ENCODE data around the gene OCLN.
"Not testable (repeated sequence)": the region's sequence is repeated elsewhere in the genome, so short reads cannot be mapped to it uniquely, and the experiment has no call there.

Gene OCLN

DNA sequence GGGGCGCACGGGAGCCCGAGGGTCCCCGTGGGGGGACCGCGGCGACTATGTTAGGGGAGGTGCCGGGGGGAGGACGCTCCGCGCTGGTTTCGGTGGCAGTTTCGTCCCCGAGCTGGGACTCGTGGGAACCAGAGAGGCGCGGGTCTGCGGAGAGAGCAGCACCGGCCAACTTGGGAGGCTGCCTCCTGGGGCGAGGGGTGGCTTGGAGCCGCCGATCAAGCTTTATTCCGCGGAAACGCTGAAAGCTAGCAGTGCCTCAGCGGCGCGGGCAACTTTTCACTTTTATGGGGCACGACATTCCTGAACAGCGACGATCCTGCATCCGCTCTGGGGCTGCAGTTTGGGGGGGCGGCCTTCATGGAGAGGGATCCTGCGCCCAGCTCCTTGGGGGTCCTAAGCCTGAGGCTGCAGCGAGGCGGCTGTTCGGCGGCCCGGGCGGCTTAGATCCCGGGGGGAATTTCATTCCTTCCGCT lies 369 bp downstream of the OCLN start:
- no peak for DNase-seq

DNA sequence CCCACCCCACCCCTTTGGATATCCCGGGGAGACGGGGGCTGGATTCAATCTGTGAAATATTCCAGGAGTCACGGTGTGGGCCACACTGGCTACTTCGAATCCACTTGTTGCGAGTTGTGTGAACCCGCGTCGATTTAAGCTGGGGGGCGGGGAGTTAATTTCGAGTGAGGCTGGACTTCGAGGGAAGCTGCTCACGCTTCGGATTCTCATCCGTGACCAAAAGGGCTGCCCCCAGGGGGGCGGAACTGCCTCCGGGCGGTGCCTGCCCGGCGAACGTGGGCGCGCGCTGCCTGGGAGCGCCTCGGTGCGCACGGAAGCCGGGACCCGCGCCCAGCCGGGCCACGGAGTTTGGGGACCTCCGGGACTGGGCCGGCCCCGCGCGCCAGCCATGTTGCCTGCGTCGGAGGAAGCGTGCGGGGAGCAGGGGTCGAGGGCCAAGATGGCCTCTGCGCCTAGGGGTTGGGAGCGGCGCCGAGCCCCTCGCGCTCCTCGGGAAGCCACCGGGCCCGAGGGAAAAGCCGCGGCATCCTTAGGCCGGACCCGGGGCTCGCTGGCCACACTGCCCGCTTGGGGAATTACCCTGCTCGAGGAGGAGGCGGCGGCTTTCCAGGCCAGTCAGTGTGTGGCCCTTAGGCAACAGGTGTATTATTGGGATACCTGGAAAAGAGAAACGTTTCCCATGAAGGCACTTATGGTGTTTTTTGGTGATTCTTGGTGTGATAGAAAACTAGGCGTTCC lies 975 bp downstream of the OCLN start:
- peak; percentile 6 for DNase-seq

- DNase-seq, result no peak
Observed at GRCh38 chr5:69494452-69494851, 1.9 kb downstream of the OCLN start.

GRCh38 chr5:69497006-69497520 lies 4.5 kb downstream of the OCLN start:
- DNase-seq, result no peak

DNA sequence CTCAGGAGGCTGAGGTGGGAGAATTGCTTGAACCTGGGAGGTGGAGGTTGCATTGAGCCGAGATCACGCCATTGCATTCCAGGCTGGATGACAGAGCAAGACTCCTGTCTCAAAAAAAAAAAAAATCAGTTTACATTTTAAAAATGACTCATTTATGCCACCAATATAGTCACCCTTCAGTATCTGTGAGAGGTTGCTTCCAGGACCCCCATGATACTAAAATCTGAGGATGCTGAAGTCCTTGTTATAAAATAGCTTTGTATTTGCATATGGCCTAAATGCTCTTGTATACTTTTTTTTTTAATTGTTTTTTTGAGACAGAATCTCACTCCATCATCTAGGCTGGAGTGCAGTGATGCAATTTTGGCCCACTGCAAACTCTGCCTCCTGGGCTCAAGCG lies 5.8 kb downstream of the OCLN start:
- DNase-seq, result no peak

DNA sequence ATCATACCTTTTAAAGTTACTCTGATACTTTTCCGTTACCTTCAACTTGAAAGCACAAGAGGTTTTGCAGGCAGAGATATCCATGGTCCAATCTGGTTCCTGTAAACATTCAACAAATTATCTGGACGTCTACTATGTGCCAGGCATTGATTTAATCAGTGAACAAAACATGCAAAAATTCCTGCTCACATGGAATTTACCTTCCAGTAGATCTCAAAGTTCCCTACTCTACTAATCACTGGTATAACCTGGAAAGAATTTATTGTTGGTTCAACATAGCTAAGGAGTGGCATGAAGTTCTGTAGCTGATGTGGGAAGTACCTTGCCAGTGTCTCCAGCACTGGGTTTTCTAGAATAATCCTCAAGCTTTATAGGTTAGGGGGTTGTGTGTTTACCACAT lies 9.8 kb downstream of the OCLN start:
- no peak for DNase-seq

- no peak for DNase-seq
Observed at GRCh38 chr5:69502767-69503488, 10.3 kb downstream of the OCLN start.

DNA sequence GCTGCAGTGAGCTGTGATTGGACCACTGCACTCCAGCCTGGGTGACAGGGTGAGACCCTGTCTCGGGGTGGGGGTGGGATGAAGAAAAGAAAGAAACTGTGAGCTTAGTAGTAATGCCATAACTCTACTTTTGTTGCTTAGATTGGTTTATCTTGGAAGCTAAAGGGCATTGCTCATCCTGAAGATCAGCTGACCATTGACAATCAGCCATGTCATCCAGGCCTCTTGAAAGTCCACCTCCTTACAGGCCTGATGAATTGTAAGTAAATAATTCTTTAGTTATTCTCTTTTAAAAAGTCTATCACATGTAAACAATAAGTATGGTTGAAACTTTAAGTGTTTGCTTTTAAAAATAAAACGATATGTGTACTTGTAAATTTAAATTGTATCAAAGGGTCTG lies 11.4 kb downstream of the OCLN start:
- DNase-seq, result no peak

DNA sequence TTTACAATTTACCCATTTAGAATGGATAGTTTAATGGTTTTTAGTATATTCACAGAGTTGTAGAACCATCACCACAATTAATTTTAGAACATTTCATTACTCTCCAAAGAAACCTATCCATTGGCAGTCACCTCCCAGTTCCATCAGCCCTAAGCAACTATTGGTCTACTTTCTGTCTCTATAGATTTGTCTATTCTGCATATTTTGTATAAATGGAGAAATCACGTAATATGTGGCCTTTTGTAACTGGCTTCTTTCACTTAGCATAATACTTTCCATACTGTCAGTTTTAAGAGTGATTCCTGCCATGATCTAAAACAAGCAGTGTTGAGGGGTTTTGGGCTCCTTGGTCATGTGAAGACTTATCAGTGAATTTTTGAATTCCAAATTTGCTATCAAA lies 12.7 kb downstream of the OCLN start:
- DNase-seq, result no peak

DNA sequence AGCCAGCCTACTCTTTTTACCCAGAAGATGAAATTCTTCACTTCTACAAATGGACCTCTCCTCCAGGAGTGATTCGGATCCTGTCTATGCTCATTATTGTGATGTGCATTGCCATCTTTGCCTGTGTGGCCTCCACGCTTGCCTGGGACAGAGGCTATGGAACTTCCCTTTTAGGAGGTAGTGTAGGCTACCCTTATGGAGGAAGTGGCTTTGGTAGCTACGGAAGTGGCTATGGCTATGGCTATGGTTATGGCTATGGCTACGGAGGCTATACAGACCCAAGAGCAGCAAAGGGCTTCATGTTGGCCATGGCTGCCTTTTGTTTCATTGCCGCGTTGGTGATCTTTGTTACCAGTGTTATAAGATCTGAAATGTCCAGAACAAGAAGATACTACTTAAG lies 16.6 kb downstream of the OCLN start:
- DNase-seq, result no peak

- no peak for DNase-seq
Observed at GRCh38 chr5:69510694-69511093, 18.1 kb downstream of the OCLN start.

- no peak for DNase-seq
Observed at GRCh38 chr5:69512740-69513260, 20.2 kb downstream of the OCLN start.

- not testable (repeated sequence) for DNase-seq
Observed at GRCh38 chr5:69515570-69515969, 23.0 kb downstream of the OCLN start.

DNA sequence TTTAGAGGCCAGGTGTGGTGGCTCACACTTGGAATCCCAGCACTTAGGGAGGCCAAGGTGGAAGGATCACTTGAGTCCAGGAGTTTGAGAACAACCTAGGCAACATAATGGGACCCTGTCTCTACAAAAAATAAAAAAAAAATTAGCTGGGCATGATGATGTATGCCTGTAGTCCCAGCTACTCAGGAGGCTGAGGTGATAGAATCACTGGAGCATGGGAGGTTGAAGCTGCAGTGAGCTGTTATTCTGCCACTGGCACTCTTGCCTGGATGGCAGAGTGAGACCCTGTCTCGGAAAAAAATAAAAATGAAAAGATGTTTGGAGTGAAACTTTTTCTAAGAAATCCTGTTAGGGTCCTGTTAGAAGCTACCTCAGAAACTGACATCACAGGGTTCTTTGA lies 24.2 kb downstream of the OCLN start:
- no peak for DNase-seq

GRCh38 chr5:69517763-69518212 lies 25.2 kb downstream of the OCLN start:
- no peak for DNase-seq

DNA sequence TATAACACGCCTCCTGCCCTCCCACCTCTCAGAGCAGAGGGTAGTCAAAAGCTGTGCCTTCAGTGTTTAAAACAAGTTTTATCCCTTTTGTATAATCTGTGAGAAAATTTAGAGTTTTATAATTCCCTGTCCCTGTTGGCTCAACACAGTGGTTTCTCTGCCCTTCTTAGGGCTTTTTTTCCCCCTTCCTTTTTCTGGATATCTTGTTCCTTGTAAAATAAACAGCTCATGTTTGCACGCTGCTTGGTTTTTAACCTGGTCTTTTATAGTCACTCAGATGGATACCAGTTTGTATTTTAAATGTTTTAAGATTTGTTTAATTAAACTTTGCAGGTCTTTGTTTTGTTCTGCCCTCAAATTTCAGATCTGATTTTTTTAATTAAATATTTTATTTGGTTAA lies 26.7 kb downstream of the OCLN start:
- DNase-seq, result no peak

GRCh38 chr5:69522035-69522434 lies 29.4 kb downstream of the OCLN start:
- DNase-seq, result no peak

- DNase-seq, result no peak
Observed at GRCh38 chr5:69525490-69525889, 32.9 kb downstream of the OCLN start.

GRCh38 chr5:69526660-69527059 lies 34.1 kb downstream of the OCLN start:
- DNase-seq, result no peak

GRCh38 chr5:69527128-69527770 lies 34.7 kb downstream of the OCLN start:
- no peak for DNase-seq

DNA sequence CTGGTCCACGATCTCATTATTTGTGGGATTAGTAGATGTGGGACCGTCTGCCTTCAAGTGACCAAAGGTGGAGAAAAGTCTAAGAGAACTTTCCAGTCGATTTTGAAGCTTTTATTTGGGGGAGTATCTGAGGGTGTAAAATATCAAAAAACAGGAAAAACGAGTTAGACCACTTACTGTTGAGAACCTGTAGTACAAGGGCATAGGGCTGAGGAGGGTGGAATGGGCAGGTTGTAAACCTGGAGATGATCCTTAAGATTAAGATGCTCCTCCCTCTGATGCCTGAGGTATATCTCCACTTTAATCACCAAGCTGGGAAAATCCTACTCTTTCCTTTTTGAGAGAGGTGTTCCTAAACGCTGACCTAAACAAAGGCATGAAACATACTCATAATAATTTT lies 35.4 kb downstream of the OCLN start:
- no peak for DNase-seq

GRCh38 chr5:69528609-69529008 lies 36.0 kb downstream of the OCLN start:
- DNase-seq, result no peak

Measured in activated naive CD4-positive, alpha-beta T cell treated with Interleukin-2 at 50 U/mL for 16 hours (primary cell).